ENCODE results near the gene UNC50. TPM values are rescaled to one million over a fixed set of nuclear protein-coding genes. Genes with fewer than 3 reads are reported as not detected.

UNC50 gene
- total RNA-seq, 1 donor from 2014 or later, result 34.4 TPM

DNA sequence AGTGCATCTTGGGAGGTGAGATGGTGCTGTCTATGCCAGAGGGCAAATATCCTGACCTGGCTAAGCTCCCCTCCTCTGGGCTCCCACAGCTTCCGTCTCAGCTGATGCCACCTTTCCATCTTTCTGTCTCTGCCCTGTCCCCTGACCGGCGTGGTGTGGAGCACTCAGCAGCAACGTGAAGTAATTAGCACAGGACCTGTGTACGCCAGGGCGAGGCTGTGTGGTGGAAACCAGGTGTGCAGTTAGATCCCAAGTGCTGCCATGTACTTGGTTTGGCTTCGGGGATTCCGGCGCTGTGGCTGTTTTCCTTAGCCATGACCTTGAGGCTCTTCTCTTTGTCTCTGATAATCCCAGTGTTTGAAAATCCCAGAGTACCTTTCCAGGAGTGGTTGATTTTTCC is 36.6 kb upstream of the UNC50 start:
- intact Hi-C loops (cut with DNase I), result no loop called here
- H3K4me1 ChIP-seq, result no peaks in the 10 kb centered on the region
- no peak overlapping the region for H3K27ac ChIP-seq
- H3K36me3 ChIP-seq, result peaks cover 48 to 53% of the 10 kb centered on the region in 2 donors
- no peaks in the 10 kb centered on the region for H3K27me3 ChIP-seq
- TF ChIP-seq, protein P1, sequence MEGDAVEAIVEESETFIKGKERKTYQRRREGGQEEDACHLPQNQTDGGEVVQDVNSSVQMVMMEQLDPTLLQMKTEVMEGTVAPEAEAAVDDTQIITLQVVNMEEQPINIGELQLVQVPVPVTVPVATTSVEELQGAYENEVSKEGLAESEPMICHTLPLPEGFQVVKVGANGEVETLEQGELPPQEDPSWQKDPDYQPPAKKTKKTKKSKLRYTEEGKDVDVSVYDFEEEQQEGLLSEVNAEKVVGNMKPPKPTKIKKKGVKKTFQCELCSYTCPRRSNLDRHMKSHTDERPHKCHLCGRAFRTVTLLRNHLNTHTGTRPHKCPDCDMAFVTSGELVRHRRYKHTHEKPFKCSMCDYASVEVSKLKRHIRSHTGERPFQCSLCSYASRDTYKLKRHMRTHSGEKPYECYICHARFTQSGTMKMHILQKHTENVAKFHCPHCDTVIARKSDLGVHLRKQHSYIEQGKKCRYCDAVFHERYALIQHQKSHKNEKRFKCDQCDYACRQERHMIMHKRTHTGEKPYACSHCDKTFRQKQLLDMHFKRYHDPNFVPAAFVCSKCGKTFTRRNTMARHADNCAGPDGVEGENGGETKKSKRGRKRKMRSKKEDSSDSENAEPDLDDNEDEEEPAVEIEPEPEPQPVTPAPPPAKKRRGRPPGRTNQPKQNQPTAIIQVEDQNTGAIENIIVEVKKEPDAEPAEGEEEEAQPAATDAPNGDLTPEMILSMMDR (IDR thresholded peaks at IDR 0.05), result no peak
- H3K4me3 ChIP-seq, result no peak overlapping the region
- peak in 1 of 2 donors; percentile 52 for DNase-seq (ENCODE audit: low spot score in 2 of 2)
- H3K9me3 ChIP-seq, result no peaks in the 10 kb centered on the region

DNA sequence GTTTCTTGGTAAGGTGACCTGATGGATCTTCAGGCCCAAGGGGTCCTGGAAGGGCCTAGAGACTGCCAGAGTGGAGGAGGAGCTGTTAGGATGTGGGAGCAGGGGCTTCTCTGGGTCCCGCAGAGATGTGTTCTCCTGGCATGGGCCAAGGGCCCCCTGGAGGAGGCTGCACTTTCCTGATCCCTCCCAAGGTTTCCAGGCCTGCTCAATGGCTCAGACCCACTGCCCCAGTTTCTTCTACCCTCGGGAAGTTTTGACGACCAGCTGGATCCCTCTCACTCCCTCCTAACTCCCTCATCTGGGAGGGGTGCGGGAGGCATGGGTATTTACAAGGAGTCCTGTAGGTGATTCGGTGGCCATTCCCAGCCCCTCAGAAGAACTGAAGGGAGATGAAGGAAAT is 36.2 kb upstream of the UNC50 start:
- Histone ChIP-seq H3K27me3 (no peaks in the 10 kb centered on the region), H3K4me3 (no peak overlapping the region), H3K4me1 (no peaks in the 10 kb centered on the region), H3K36me3 (peaks cover 50 to 54% of the 10 kb centered on the region in 2 donors), H3K27ac (no peak overlapping the region), H3K9me3 (no peaks in the 10 kb centered on the region)
- intact Hi-C loops (cut with DNase I), result no loop called here
- TF ChIP-seq, protein P1 (IDR thresholded peaks at IDR 0.05), result no peak
- peak in 1 of 2 donors; percentile 21 for DNase-seq (ENCODE audit: low spot score in 2 of 2)

DNA sequence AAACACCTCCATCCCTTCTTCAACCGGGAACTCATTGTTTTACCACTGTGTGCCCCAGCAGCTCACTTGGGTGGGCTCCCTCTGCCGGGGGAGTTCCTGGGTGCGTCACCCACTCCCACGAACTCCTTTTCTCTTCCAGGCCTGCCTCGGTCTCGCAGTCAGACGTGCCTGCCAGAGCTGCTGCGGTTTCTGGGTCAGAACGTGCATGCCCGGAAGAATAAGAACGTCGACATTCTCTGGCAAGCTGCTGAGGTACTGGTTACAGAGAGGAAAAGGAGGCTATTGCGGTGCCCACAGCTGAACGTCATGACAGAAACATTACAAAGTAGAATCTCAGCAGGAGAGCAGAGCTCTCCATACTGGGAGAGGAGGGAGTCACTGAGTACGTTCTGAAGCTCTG is 35.7 kb upstream of the UNC50 start:
- DNase-seq (ENCODE audit: low spot score in 2 of 2), result peak in 1 of 2 donors; percentile 9

DNA sequence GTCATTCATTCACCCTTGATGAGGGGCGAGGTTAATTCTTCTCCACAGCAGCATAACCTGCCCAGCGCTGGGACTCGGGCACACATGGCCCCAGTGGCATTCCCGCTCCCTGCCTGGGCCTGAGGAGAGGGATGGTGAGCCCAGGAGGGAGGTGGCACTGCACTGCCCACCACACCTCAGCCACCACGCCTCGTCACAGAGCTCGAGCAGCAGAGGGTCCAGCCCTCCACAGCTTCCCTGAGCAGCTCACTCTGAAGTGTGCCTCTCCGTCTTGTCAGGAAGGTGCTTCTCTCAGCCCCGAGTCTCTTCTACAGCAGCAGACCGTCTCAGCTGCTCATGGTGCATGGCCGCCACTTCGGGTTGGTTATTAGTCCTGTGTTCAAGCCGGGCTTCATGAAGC is 35.0 kb upstream of the UNC50 start:
- H3K36me3 ChIP-seq, result peaks cover 49 to 61% of the 10 kb centered on the region in 2 donors
- TF ChIP-seq, protein P1 (IDR thresholded peaks at IDR 0.05), result no peak
- H3K27me3 ChIP-seq, result no peaks in the 10 kb centered on the region
- H3K9me3 ChIP-seq, result no peaks in the 10 kb centered on the region
- H3K4me1 ChIP-seq, result no peaks in the 10 kb centered on the region
- intact Hi-C loops (cut with DNase I), result no loop called here
- no peak overlapping the region for H3K4me3 ChIP-seq
- no peak for DNase-seq (ENCODE audit: low spot score in 2 of 2)
- H3K27ac ChIP-seq, result no peak overlapping the region

More for the DNA sequence above, 35.7 kb upstream of the UNC50 start:
- TF ChIP-seq, protein P1 (IDR thresholded peaks at IDR 0.05), result no peak
- H3K4me3 ChIP-seq, result no peak overlapping the region
- intact Hi-C loops (cut with DNase I), result no loop called here
- peaks cover 55% of the 10 kb centered on the region in 2 donors for H3K36me3 ChIP-seq
- no peaks in the 10 kb centered on the region for H3K9me3 ChIP-seq
- H3K27ac ChIP-seq, result no peak overlapping the region
- no peaks in the 10 kb centered on the region for H3K4me1 ChIP-seq
- no peaks in the 10 kb centered on the region for H3K27me3 ChIP-seq

DNA sequence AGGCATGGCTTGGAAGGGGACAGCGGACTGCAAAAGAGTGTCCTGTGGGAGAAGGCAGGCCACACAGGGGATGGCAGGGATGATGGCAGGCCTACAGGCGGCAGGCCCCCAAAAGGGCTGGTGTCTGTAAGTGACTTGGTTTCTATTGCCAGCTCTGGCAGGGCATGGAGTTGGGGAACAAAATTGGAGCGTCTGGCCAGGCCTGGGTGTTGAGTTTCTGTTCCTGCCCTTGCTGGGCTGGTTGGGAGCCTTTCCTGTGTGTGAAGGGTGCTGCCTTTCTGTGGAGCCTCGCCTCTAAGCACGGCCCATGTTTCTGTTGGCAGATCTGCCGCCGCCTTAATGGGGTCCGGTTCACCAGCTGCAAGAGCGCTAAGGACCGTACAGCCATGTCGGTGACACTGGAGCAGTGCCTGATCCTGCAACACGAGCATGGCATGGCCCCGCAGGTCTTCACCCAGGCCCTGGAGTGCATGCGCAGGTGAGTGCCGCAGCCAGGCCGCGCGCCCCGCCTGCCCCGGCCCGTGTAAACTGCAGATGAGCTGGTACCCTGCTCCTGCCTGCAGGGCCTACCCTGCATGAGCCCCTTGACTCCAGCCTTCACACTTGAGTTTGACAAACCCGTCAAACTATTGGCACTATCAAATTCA is 31.6 kb upstream of the UNC50 start:
- peaks cover 34 to 60% of the 10 kb centered on the region in 2 donors for H3K36me3 ChIP-seq
- intact Hi-C loops (cut with DNase I), result no loop called here
- TF ChIP-seq, protein P1 (IDR thresholded peaks at IDR 0.05), result no peak

More for the DNA sequence above, 31.6 kb upstream of the UNC50 start:
- Histone ChIP-seq H3K27ac (no peak overlapping the region), H3K4me1 (no peaks in the 10 kb centered on the region), H3K4me3 (no peak overlapping the region), H3K9me3 (no peaks in the 10 kb centered on the region), H3K27me3 (no peaks in the 10 kb centered on the region)
- DNase-seq (ENCODE audit: low spot score in 2 of 2), result no peak
